ENCODE results near the gene RPGRIP1L.

DNA sequence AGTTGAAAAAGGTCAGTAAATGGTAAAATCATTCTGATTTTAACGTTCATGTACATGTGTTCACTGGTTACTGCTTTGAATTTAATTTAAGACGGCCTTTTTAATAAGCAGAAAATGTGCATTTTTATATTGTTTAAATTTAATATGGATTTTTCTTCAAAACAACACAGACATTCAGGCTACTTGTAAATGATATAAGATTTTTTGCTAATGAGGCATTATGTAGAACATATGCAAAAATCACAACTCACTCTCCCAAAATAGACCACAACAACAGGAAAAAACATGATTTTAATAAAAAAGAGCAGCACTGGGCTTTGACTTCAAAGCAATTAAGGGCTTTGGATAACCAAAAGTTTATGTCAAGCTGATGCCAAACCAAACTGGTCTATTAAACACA, 22.3 kb downstream of the RPGRIP1L start:
- TF ChIP-seq, protein P1, sequence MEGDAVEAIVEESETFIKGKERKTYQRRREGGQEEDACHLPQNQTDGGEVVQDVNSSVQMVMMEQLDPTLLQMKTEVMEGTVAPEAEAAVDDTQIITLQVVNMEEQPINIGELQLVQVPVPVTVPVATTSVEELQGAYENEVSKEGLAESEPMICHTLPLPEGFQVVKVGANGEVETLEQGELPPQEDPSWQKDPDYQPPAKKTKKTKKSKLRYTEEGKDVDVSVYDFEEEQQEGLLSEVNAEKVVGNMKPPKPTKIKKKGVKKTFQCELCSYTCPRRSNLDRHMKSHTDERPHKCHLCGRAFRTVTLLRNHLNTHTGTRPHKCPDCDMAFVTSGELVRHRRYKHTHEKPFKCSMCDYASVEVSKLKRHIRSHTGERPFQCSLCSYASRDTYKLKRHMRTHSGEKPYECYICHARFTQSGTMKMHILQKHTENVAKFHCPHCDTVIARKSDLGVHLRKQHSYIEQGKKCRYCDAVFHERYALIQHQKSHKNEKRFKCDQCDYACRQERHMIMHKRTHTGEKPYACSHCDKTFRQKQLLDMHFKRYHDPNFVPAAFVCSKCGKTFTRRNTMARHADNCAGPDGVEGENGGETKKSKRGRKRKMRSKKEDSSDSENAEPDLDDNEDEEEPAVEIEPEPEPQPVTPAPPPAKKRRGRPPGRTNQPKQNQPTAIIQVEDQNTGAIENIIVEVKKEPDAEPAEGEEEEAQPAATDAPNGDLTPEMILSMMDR (conservative IDR thresholded peaks at IDR 0.05; ENCODE audit: low read depth, low read length) = no peak
- TF ChIP-seq EZH2 (IDR thresholded peaks at IDR 0.05; ENCODE audit: borderline replicate concordance, low read depth, low read length, poor library complexity, severe bottlenecking) = no peak

All from A673 (cell line).